HG02981 (cell line): Measurements from ENCODE around the gene ZFAND3.

ENCODE experiments used
- ATAC-seq: cut with Tn5 transposase; IDR thresholded peaks from one replicate; pipeline ENCODE4 v1.9.1; 2021; ENCODE audit warnings: mild to moderate bottlenecking, moderate library complexity; ENCODE audit not compliant: unreplicated experiment

ZFAND3 gene

DNA sequence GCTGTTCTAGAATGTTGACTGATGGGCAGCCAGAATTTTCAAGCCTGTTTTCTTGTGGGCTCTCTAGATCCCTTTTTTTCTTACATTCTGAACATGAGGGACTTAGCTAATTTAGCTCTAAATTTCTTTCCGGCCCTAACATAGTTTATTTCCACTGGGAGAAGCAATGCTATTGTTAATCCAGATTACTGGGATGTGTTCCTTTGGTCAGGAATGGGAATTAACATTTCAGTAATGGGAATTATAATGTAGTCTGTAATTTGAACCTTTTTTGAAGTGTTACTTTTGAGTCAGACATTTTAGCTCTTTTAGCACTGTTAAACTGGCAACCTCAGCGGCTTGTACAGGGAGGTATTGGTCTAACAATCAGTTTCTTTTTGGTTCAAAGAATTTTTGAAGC, 7.5 kb downstream of the ZFAND3 start:
- no peak for ATAC-seq

DNA sequence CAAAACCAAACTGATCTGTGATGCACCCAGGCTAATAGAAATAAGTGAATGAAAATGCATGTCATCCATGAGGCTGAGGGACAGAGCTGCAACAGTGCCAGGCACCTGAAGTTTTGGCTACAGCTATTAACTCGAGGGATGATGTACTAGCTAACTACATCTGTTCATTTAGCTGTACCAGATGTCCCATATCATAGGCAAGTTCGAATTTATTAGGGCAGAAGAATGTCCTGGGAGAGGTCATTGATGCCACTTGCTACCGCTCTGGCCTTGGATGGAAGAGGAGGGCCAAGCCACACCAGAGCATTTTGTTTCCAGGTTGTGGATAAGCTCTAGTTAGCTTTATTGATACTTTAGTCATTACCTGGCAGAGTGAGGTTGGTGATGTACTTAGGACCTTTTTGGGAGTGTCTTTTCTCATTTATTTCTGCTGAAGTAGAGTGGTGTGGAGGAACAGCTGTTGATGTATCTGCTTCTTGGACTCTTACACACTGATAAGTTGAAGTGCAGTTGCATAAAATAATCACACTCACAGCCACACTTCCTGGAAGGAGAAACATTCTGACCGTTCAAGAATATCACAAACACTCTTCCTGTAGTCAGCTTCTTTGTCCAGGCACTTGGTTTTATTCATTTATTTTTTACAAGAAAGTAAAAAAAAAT, 8.2 kb downstream of the ZFAND3 start:
- ATAC-seq: no peak

DNA sequence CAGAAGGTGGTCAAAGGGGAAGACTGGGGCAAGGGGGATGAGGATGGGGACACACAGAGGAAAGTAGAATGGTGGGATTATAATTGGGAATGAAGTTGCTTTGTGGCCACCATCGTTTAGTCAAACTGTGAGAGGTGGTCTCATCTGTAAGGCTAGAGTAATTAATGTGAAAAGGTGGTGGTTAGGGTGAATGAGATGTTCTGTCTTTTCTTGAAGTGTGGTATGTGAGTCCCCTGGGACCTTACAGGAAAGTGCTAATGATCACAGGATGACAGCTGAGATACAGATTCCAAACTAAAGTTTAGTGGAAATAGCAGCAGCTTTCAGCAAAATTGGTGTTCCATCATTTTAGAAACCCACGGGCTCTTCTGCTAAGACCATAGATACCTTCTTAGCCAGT, 10.7 kb downstream of the ZFAND3 start:
- ATAC-seq: peak; percentile 67

DNA sequence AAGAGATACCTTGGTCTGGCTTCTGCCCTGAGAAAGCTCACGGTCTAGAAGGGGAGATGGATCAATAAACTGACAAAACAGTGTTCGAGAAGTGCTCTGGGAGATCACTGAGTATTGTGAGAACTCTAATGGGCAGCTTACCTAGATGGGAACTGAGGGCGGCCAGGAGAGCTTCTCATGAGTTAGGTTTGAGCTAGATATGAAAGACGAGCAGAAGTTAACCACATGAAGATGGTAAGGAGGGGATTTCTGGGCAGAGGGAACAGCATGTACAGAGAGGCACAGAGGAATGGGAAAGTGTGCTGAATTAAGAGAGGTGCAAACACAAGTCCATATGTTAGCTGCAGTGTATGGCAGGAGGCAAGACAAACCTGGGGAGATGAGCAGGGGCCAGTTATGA, 11.9 kb downstream of the ZFAND3 start:
- no peak for ATAC-seq

DNA sequence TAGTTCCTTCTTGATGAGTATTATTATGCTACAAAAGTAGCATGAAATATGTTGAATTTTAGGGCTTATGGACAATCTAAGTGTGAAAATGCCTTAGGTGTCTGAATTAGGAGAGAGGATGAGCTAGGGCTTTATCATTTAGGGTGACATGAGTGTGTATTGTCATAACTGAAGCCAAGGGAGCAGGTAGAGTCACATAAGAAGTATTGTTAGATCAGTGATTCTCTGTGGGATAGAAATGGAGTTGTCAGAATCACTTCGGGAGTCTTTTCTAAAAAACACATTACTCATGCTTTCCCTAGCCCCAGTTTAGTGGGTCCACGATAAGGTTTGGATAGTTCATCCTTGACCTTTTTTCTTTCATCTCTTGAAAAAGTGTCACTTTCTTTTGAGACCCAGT, 16.4 kb downstream of the ZFAND3 start:
- no peak for ATAC-seq

DNA sequence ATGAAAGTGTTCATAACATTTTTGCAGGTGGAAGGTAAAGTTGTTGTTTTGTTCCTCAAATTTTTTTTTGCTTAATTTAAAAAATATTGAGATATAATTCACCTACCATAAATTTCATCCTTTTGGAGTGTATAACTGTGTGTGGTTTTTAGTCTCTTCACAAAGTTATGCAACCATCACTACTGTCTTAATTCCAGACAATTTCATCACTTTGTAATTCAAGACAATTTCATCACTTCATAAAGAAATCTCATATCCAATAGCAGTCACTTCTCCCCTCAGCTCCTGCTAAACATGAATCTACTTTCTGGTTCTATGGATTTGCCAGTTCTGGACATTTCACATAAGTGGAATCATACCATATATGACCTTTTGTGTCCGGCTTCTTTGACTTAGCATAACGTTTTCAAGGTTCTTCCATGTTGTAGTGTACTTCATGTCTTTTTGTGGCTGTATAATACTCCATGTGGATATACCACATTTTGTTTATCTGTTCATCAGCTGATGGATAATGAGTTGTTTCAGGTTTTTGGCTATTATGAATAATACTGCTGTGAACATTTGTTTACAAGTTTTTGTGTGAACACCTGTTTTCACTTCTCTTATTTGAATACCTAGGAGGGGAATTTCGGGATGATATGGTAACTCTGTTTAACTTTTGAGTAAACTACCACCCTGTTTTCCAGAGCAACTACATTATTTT, 18.8 kb downstream of the ZFAND3 start:
- ATAC-seq: no peak

DNA sequence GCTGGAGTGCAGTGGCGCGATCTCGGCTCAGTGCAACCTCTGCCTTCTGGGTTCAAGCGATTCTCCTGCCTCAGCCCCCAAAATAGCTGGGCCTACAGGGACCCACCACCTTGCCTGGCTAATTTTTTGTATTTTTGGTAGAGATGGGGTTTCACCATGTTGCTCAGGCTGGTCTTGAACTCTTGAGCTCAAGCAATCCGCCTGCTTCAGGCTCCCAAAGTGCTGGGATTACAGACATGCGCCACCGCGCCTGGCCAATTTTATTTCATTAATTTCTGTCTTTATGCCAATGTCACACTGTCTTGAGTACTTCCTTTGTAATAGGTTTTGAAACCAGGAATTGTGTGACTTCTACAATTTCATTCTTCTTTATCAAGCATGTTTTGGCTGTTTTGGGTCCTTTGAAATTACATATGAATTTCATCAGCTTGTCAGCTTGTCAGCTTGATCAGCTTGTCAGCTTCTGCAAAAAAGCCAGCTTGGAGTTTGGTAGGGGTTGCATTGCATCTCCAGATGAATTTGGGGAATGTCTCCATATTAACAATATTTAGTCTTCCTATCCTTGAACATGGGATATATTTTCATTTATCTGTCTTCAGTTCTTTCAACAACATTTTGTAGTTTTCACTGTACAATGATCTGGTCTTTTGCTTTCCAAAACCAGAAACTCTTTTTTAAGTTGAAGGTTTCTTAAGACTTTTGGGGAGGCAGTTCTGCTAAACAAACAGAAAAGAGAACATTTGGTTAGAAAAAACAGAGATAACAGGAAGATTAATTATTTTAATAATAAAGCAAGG, 20.8 kb downstream of the ZFAND3 start:
- ATAC-seq: no peak

DNA sequence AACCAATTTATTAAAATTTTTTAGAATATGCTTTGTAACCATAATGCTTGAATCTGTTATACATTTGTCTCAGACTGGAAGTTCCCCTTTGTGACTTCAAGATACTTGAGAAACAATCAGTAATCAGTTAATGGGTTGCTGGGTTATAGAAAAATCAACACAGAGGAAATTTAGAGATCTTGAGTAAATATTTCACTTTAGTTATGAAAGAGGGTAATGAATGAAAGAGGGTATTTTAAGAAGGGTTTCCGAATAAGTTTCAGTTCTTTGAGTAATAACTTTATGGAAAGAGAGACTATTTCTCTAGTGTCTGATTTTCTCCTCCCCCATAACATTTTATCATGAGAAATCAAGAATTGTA, 21.4 kb downstream of the ZFAND3 start:
- peak; percentile 65 for ATAC-seq

DNA sequence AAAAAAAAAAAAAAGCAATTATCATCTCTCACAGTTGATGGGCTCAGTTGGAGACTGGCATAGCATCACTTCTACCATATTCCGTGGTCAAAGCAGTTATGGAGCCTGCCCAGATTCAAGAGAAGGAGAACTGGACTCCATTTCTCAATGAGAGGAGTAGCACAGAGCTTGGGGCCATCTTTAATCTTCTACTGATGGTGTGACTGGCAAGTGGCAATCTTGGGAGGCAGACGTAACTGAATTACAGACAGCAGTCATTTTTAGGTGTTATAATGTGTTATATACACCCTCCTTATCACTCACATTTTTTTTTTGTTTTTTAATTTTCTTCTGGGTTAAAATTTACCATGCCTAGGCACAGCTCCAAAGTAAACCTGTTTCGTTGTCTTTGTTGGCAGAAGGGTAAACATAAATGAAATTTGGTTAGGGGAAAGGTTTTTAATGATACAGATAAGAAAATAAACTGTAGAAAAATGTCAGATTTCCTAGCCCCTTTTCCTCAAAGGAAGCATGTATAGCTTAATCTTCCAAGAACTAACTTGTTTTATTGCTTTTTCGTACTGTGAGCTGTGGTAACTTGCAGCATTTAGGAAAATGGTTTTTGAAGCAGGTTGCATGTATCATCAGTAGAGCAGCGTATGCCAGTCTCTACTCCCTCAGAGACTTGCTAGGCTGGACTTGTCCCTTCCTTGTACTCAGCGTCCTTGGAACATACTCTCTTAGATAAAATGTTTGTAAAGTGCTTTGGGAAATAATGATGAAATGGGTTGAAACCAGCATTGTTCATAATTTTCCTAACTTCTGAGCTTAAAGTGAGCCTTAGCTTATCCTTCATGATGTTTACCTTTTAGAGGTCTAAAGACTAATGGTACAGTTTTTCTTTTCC, 25.7 kb downstream of the ZFAND3 start:
- ATAC-seq: no peak

DNA sequence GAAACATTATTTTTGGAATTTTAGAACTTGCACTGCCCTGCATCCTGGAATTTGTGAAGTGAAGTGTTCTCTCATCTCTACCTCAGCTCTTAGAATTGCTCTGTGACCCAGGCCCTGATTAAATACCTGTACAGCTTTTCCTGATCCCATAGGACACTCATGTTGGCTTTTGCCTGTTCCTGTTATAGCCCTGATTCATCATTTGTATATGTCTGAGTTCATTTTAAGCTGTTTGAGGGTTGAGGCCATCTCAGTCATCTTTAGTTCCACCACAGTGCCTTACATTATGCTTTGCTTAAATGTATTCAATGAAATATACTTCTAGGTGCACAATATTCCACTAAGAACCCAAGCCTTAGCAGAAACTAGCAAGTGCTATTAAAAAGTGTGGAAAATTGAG, 26.4 kb downstream of the ZFAND3 start:
- ATAC-seq: no peak

DNA sequence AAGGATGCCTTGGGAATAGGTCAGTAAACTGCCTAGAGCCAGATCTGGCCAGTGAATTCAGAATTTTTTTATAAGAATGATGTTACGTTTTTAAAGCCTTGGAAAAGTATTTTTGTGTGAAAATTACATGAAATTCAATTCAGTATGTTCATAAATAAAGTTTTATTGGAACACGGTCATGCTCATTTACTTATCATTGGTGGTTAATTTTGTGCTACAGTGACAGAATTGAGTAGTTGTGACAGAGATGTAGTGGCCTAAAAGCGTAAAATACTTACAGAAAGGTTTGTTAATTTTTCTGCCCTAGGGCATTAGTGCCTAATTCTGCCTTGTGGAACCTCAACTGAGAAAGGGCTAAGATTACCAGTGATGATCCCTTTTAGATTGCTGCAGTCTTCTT, 28.2 kb downstream of the ZFAND3 start:
- ATAC-seq: no peak

DNA sequence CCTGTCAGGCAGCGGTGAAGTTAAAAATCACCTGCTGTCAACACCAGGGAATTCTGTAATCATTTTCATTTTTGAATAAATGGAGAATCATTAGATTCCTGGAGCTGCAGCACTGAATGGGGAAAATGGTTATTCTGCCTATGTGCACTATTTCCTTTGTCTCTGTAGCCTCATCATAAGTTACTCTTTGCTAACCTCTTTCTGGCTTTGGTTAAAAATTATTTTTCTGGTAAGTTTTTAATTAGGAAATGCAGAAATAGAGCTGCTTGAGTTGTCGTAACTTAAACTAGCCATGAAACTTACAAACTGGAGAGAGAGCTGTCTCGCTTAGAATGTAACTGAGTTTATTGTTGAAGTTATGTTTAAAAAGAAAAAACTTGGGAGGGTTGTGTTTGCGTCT, 28.8 kb downstream of the ZFAND3 start:
- no peak for ATAC-seq

DNA sequence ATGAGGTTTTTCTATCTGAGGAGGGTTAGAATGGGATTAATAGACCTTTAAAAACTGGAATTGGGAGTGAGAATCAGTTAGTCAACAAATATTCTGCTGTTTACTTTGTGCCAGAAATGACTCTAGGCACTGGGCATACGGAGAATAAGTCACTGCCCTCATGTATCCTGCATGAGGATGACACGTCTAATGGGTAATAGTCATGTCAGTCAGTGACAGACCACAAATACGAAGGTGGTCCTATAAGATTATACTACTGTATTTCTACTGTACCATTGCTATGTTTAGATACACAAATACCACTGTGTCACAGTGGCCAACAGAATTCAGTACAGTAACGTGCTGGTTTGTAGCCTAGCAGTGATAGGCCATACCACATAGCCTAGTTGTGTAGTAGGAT, 30.7 kb downstream of the ZFAND3 start:
- no peak for ATAC-seq

DNA sequence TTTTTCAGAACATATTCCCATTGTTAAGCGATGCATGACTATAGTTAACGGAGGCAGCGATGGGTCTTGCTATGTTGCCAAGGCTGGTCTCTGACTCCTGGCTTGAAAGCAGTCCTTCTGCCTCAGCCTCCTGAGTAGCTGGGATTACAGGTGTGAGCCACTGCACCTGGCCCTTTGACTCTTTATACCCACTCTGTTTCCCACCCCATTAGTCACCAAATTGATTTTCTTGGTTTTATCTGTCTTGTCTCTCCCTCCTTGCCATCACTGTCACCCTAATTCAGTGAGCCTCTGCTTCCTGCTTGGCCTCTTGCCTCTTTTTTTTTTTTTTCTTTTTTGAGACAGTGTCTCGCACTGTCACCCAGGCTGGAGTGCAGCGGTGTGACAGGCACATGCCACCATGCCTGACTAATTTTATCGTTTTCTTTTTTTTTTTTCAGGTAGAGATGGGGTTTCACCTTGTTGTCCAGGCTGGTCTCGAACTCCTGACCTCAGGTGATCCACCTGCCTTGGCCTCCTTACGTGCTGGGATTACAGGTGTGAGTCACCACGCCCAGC, 31.3 kb downstream of the ZFAND3 start:
- ATAC-seq: no peak

DNA sequence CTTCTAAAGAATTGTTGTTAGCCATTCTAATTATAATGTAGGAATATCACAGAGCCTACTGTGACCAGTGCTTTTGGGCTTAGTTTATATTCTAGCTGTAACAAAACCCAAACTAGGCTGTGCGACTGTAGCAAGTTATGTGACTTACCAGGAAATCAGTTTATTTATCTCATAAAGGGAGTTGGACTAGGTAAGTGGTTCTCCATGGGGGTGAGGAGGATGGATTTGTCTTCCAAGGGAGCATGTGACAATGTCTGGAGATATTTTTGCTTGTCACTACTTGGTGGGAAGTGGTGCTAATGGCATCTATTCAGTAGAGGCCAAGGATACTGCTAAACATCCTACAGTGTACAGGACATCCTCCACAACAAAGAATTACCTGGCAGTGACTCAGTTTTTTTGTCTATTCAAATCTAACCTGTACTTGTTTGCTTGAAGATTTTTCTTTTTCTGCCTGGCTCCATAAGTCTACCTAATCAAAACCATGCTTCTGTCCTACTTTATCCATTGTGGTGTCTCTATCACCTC, 32.5 kb downstream of the ZFAND3 start:
- ATAC-seq: no peak

DNA sequence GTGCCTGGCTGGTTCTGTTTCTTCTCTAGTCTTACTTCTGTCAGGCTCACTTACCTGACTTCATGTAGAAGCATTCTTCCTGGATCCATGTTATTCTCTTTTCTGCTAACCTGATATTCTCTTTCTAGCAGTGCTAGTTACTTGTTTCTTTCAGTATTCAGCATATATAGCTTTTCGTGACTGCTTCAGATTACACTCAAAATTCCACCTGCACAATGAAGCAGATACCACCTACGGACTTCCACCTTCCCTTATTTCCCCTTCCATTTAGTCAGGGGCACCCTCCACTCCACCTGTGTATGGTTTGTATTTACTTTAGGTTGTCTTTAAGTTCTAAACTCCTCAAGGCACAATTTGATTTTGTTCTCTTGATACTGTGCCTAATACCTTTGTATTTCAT, 36.8 kb downstream of the ZFAND3 start:
- no peak for ATAC-seq

DNA sequence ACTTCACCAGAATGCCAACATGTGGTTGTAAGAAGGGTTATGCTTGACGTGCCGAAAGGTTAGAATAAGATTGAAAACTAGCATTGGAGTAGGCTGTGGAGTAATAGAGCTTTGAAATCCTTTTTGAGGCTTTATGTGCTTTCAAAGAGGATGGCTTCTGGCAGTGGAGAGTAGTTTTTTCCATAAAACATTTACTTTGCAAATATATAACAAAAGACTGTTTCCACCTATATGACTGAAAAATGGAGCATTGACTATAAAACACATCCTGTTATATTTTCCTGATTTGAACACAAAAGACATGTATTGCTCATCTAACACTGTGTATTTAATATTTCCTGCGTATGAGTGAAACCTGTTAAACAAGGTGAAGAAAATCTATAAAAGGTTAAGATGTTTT, 38.8 kb downstream of the ZFAND3 start:
- no peak for ATAC-seq

DNA sequence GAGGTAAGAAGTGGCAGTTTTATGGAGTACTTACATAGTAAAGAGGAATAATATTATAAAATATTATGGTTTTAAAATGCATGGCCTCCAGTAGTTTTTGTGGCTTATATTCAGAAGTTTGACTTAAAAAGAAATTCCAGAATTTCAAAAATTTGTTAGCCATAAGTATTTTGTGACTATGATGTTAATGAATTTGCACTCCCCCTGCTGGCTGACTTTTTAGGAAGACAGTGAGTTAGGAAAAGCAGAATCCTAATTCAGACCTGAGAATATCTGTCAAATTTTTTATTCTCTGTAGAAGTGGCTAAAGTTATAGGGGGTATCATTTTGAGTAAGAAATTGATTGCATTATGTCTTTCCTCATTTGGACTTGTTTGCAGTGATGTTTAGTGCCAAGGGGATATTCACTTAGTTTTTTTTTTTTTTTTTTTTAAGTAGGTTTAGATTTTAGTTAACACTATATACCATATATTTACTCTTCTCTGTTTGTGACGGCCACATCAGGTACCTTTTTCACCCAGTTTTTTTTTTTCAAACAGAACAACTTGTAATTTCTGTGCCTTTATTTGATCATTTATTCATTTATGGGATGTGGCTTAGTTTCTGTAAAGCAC, 40.8 kb downstream of the ZFAND3 start:
- no peak for ATAC-seq

DNA sequence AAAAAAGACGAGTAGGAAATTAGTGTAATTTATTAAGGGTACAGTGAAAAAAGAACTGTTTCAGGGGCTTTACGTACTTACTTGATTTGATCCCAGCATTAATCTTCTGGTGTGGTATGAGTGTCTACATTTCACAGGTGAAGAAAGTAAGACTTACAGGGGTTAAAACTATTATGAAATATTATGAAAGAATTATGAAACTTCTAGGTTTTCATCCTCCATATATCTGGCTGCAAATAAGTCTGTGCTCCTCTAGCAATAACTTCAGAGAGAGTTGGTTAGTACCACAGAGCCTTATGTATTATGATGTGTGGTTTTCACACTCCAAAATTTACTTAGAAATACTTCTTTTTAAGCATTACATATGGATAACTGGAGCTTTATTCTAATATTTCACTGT, 41.9 kb downstream of the ZFAND3 start:
- no peak for ATAC-seq

DNA sequence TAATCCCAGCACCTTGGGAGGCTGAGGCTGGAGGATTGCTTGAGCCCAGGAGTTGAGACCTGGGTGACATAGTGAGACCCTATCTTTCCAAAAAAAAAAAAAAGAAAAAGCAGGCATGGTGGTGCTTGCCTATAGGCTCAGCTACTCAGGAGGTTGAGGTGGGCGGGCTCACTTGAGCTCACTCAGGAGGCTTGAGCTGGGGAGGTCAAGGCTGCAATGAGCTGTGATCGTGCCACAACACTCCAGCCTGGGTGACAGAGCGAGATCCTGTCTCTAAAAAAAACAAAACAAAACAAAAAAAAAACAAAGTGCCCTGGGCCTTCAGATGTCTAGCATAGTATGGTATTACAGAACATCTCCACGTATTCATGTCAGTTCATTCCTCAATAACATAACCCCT, 42.9 kb downstream of the ZFAND3 start:
- no peak for ATAC-seq
